Fibroblast of skin of left quadriceps (primary cell): ENCODE measurements around the gene HNRNPAB.
"Not testable (repeated sequence)": the region's sequence is repeated elsewhere in the genome, so short reads cannot be mapped to it uniquely, and the experiment has no call there.

ENCODE experiments used
- DNase-seq, 2 experiments: peaks; one replicate each; pipeline ENCODE4 v3.0.0-alpha.2; 2013; ENCODE audit warnings: low read depth in 2 of 2

HNRNPAB gene

DNA sequence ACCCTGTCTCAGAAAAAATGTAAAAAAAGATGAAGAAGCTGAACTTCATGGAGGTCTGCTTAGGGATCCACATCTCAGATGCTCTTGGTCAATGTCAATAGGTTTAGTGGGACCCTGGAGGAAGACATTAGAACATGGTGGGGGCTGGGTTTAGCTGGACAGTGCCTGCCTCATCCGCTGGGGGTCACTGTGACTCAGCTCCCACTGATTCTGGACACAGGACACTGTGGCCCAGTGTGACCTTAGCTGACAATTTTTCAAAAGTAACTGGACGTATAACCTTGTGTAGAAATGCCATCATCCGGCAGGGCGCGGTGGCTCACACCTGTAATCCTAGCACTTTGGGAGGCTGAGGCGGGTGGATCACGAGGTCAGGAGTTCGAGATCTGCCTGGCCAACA, 7.3 kb upstream of the HNRNPAB start:
- no peak for DNase-seq

DNA sequence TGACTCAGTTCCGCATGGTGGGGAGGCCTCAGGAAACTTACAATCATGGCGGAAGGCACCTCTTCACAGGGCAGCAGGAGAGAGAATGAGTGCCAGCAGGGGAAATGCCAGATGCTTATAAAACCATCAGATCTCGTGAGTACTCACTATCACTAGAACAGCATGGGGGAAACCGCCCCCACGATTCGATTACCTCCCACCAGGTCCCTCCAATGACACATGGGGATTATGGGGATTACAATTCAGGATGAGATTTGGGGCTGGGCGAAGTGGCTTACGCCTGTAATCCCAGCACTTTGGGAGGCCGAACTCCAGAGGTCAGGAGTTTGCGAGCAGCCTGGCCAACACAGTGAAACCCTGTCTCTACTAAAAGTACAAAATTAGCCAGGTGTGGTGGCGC, 6.2 kb upstream of the HNRNPAB start:
- DNase-seq = not testable (repeated sequence)

GRCh38 chr5:178198706-178199105, 5.6 kb upstream of the HNRNPAB start:
- DNase-seq = no peak

GRCh38 chr5:178199581-178200434, 4.5 kb upstream of the HNRNPAB start:
- no peak for DNase-seq

DNA sequence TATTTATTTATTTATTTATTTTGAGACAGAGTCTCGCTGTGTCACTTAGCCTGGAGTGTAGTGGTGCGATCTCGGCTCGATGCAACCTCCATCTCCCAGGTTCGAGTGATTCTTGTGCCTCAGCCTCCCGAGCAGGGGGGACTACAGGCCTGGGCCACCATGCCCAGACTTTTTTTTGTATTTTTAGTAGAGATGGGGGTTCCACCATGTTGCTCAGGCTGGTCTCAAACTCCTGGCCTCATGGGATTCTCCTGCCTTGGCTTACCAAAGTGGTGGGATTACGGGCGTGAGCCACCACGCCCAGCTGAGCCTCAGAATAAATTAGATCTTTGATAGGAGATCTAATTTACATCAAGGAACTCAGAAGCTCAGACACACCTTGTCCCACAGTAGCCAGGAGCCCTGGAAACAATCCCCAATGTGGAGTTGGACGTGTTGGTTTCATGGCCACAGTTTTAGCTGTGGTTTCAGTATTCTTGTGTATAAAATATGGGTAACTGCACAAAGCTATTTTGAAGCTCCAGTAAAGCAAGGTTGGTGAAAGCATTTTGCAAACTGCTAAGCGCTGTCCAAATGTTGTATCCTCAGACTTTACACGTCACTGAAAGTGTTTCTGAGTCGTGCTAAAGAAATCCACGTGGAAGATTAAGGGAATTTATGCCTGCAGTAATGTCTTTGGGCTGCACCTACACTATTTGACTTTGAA, 3.0 kb upstream of the HNRNPAB start:
- no peak for DNase-seq

DNA sequence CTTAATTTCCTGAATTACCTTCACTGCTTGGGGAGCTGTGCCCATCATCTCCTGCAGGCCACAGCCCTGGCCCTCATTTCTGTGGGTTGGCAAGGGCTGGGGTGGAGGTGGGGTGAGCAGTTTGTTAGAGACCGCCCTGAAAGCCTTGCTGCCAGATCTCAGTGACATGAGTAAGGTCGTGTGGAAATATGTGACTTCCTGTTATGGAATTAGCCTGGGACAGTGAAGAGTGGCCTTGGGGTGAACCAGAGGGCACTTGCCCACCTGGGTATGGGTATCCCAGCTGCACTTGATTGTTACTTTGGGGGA, 2.5 kb upstream of the HNRNPAB start:
- DNase-seq = no peak

DNA sequence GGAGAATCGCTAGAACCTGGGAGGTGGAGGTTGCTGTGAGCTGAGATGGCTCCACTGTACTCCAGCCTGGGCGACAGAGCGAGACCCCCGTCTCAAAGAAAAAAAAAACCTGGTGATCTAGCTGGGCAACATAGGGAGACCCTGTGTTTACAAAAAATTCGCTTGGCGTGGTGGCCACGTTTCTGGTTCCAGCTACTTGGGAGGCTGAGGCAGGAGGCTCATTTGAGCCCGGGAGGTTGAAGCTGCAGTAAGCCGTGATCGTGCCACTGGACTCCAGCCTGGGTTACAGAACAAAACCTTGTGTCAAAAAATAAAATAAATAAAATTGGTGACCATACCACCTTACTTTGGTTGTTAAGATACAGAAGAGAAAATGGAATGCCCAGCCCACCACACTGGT, 1.8 kb upstream of the HNRNPAB start:
- DNase-seq = no peak

DNA sequence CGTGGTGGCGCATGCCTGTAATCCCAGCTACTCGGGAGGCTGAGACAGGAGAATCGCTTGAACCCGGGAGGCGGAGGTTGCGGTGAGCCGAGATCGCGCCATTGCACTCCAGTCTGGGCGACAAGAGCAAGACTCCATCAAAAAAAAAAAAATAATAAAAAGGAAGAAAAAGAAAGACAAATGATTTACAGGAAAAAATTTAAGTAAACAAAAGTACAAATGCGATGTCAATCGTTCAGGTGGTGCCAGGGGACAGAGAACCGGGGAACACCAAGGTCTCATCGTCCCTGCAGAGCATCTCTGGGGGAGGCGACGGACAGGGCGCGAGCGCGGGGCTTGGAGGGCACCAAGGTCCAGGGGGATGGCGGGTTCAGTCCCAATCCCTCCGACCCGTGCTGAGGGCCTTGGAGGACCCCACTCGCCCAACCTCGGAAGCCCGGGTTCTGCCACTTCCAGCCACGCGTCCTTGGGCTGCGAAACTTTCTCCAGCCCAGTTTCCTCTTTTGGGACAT, 607 bp upstream of the HNRNPAB start:
- no peak for DNase-seq

DNA sequence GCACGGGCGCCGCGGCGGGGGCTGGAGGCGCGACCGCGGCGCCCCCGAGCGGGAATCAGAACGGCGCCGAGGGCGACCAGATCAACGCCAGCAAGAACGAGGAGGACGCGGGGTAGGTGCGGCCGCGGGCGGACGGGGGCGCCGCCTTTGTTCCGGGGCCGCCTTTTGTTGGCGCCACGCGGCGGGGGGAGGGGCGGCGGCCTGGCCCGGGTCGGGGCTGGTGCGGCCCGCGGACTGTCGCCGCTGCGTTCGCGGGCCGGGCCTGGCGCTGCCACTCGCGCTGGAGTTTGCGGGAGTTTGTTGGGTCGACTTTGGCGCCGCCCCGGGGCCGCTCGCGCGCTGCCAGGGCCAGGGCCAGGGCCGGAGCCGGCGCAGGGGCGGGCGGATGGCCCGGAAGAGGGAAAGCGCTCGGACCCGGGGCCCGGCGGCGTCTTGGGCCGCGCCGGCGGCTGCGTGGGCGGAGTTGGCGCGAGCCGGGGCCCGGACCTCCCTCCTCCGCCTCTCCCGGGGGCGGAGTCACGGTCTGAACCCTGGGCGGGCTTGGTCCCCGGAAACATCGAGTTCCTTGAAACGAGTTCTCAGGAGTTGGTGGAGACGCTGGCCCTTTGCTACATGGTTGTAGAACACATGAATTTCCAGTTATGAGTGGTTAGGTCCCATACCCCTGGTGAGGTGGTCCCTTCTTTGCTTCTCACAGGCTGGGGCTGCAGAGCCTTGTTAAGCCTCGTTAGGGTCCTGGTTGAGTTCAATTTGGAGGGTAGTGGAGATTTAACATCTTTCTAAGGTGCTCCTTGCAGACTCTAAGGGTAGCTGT, 809 bp downstream of the HNRNPAB start:
- peak; percentile 37 to 42 for DNase-seq

DNA sequence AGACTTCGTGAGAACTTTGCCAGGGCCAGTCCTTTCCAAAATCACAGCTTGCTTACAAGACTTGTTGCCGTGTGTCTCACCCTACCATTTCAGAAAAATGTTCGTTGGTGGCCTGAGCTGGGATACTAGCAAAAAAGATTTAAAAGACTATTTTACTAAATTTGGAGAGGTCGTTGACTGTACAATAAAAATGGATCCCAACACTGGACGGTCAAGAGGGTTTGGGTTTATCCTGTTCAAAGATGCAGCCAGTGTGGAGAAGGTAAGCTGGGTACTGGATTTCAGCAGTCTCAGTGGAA, 1.4 kb downstream of the HNRNPAB start:
- DNase-seq = no peak

GRCh38 chr5:178206166-178207101, 2.1 kb downstream of the HNRNPAB start:
- DNase-seq = no peak

DNA sequence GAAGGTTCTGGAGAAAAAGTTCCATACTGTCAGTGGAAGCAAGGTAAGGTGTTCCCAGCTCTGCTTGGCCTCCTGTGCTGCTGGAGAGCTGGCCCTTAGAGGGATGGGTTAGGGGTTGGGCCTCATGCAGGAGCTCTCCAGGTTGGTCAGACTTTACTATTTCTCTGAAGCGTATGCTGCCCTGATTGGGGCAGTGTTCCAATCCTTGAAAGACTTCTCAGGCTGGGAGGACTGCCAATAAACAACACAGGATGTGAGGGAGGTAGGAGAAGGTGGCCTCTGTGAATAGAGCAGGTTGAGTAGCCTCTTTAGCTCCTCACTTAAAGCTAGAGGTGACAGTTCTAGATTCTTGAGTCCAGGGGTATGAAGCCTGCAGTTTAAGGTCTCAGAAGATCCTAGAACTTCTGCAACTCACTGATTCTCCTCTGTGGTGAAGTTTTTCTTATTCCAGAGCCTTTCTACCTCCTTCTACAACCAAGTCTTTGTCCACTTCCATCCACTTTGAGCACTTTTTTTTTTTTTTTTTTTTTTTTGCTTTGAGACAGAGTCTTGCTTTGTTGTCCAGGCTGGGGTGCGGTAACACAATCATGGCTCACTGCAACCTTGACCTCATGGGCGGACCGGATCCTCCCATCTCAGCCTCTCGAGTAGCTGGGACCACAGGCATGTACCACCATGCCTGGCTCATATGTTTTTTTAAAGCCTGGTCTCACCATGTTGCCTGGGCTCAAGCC, 3.0 kb downstream of the HNRNPAB start:
- DNase-seq = peak; percentile 17 to 21

DNA sequence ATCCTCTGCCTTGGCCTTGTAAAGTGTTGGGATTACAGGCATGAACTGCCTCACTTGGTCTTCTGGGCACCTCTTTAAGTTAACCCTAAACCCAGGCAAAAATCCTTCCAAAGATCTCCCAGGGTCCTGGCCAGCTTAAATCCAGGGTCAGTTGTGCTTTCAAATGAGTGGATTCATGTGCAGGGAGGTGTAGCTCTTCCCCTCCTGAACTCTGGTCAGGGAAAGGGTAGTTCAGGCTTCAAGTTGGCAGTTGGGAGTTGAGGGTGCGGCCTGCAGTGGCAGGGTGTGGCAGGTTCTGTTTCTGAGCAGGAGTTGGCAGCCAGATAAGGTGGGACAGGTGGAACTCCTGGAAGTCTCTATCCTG, 3.6 kb downstream of the HNRNPAB start:
- DNase-seq = no peak

DNA sequence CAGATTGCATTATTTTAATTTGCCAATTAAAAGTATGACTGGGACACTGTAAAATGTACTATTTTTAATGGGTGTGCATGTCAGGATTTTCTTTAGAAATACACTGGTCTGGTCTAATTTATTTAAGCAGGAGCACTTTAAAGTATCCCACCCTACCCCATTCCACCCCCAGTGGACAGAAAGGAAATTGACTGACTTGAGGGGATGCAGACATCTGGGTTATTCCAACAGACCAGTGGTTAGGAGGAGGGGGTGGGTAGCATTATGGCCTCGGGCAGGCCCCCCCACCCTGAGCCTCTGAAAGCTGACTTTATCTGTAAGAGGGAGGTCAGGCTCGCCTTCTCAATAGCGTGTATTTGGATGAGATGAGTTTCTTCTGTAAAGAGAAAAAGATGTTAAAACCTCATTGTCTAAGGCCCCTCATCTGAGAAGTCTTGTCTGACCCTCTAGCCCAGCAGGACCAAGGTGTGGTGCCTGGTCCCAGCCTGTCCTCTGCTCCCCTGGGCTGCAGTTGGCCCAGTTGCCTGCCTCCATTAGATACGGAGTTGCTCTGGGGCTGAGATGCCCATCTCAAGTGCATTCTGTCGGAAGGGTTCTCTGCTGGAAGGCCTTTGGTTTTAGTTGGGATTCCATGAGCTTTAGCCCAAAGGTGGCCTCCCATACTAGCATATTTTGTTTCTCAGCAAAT, 4.4 kb downstream of the HNRNPAB start:
- no peak for DNase-seq

- no peak for DNase-seq
These were observed 5.2 kb downstream of the HNRNPAB start for GRCh38 chr5:178209334-178210072.

- DNase-seq = no peak
These were observed 5.8 kb downstream of the HNRNPAB start for GRCh38 chr5:178210073-178210535.

DNA sequence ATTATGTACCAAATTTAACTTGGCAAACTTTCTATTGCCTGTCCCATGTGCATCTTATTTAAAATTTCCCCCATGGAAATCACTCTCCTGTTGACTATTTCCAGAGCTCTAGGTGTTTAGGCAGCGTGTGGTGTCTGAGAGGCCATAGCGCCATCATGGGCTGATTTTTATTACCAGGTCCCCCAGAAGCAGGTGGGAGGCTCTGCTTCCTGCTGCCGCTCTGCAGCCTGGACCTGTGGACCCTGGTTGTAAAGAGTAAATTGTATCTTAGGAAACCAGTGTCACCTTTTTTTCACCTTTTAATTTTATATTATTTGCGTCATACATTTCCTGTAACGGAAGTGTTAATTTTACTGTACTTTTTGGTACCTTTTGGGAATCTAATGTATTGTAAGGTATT, 6.4 kb downstream of the HNRNPAB start:
- no peak for DNase-seq

DNA sequence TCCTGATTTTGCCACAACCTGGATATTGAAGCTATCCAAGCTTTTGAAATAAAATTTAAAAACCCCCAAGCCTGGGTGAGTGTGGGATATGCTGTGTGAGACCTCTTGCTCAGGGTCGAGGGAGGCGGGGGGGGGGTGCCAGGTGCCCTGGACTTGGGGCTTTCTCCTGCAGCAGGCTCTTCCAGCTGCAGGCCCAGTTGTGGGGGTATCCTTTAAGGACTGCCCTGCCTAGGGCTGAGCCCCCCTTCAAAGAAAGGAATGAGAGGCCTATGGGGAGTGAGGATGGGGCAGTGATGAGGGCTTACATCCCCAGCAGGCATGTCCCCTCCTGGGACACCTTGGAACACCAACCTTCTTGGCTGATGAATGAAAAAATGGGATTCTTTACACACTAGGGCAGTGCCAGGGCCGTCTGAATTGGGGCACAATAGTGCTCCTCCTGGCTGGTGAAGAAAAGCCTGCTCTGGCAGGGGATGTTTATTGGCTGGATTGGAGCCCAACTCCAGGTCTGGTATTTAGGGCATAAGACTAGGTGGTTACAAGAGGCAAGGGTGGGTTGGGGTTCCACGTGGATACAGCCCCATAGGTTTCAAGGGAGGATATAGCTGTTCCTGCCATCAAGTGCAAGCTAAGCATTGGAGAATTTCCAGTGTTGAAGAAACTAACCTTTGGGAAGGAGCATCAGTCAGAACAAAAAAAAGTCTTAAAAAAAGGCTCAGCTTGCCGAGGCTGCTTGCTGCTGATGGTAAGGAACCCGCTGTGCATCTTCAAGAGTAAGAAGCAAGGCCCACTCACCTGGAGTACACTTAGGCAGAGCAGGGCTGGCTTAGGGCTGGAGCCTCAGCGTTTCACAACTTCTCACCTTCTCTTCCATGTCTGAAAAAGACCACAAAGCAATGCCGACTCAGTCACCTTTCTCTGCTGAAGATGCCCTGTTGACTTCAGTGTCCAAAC, 7.0 kb downstream of the HNRNPAB start:
- DNase-seq = no peak
